Endothelial cell of umbilical vein (primary cell): ENCODE measurements around the gene PPP4C. TPM values are rescaled to one million over a fixed set of nuclear protein-coding genes. Genes with fewer than 3 reads are reported as not detected.

Source experiments
- BruUV-seq: library from RNA; stranded (reverse); fragments of 400-500 nt; replicated peaks from 2 replicates; lab custom pipeline; 2021; lab: Mats Ljungman, UMichigan
- CTCF ChIA-PET: fragments of 300-600, 350-600 bp; sonication (Branson Sonifier 250); formaldehyde crosslinking; loops from one replicate; lab custom pipeline; 2021; ENCODE audit warnings: antibody characterized with exemption, inconsistent platforms; lab: Charles Lee
- POLR2A ChIA-PET: fragments of 300-600, 350-600 bp; sonication (Branson Sonifier 250); formaldehyde crosslinking; loops from one replicate; lab custom pipeline; 2021; ENCODE audit warnings: antibody characterized with exemption, inconsistent platforms; lab: Charles Lee
- DNase-seq: peaks from one replicate; pipeline ENCODE4 v3.0.0-alpha.2; 2011; ENCODE audit warnings: low read depth, low spot score
- FAIRE-seq: peaks from 2 replicates; lab custom pipeline; 2011; peaks lifted over from hg19 to GRCh38; lab: Jason Lieb, UNC
- H2AFZ ChIP-seq: 2 replicates; pipeline ENCODE4 v1.6.0; 2012; ENCODE audit warnings: low read depth, low read length, control low read depth, inconsistent platforms
- H3K27ac ChIP-seq: 2 replicates; pipeline ENCODE4 v1.5.1; 2011; ENCODE audit warnings: low read depth, mild to moderate bottlenecking, control low read depth, low read length, moderate library complexity; ENCODE audit not compliant: insufficient read depth
- H3K27me3 ChIP-seq, 2 experiments: 2 replicates each; pipeline versions ENCODE4 v1.6.0 to v1.6.1; 2011; ENCODE audit warnings: low read length in 2 of 2, mixed read lengths in 1 of 2; ENCODE audit not compliant: control insufficient read depth in 2 of 2, insufficient read depth in 2 of 2
- H3K36me3 ChIP-seq, 2 experiments: 2 replicates in 1 of 2; 3 replicates in 1 of 2; pipeline ENCODE4 v1.5.1; 2011; ENCODE audit warnings: low read length in 2 of 2, mild to moderate bottlenecking in 1 of 2, moderate library complexity in 1 of 2; ENCODE audit not compliant: control insufficient read depth in 2 of 2, insufficient read depth in 2 of 2; ENCODE audit errors: extremely low read depth in 1 of 2
- H3K4me1 ChIP-seq: 3 replicates; pipeline ENCODE4 v1.5.1; 2011; ENCODE audit warnings: mild to moderate bottlenecking, low read length; ENCODE audit not compliant: control insufficient read depth, insufficient read depth; ENCODE audit errors: extremely low read depth
- H3K4me2 ChIP-seq: 2 replicates; pipeline ENCODE4 v1.6.1; 2011; ENCODE audit warnings: low read length, control low read depth, mixed read lengths; ENCODE audit not compliant: insufficient read depth
- H3K4me3 ChIP-seq, 3 experiments: fragments of 200-600 bp in 1 of 3; sonication (generic), shearing (Covaris generic) in 1 of 3; replicated peaks in 1 of 3; 2 replicates each; pipeline ENCODE4 v1.5.1; 2011 to 2016; ENCODE audit warnings: control low read depth in 3 of 3, low read length in 3 of 3, mild to moderate bottlenecking in 2 of 3, inconsistent platforms in 1 of 3, low read depth in 1 of 3, moderate library complexity in 1 of 3; ENCODE audit not compliant: insufficient read depth in 1 of 3
- H3K79me2 ChIP-seq: 2 replicates; pipeline ENCODE4 v1.6.0; 2012; ENCODE audit warnings: low read length, inconsistent platforms; ENCODE audit not compliant: control insufficient read depth, insufficient read depth
- H3K9ac ChIP-seq: replicated peaks from 2 replicates; pipeline ENCODE3; 2011; ENCODE audit warnings: low read length, control low read depth; ENCODE audit not compliant: insufficient read depth; ENCODE audit errors: extremely low read depth
- H3K9me1 ChIP-seq: replicated peaks from 3 replicates; pipeline ENCODE4 v1.6.0; 2011; ENCODE audit warnings: mild to moderate bottlenecking, low read length; ENCODE audit not compliant: control insufficient read depth, insufficient read depth; ENCODE audit errors: extremely low read depth
- H3K9me3 ChIP-seq: replicated peaks from 2 replicates; pipeline ENCODE4 v1.5.1; 2012; ENCODE audit warnings: low read length, inconsistent platforms; ENCODE audit not compliant: control insufficient read depth, insufficient read depth
- H4K20me1 ChIP-seq: replicated peaks from 2 replicates; pipeline ENCODE3; 2011; ENCODE audit warnings: mild to moderate bottlenecking, low read length; ENCODE audit not compliant: control insufficient read depth, insufficient read depth; ENCODE audit errors: extremely low read depth
- EZH2 ChIP-seq: IDR thresholded peaks from 2 replicates; pipeline ENCODE4 v1.6.1; 2012; ENCODE audit warnings: borderline replicate concordance, low read depth, mild to moderate bottlenecking, moderate library complexity, low read length, inconsistent platforms; ENCODE audit not compliant: severe bottlenecking
- GATA2 ChIP-seq: IDR thresholded peaks from 2 replicates; pipeline ENCODE4 v1.7.0; 2011; ENCODE audit warnings: low read depth, mild to moderate bottlenecking, moderate library complexity, mixed read lengths, low read length; ENCODE audit not compliant: insufficient read length, insufficient read depth
- POLR2A ChIP-seq: IDR thresholded peaks from 2 replicates; pipeline ENCODE4 v1.6.1; 2012; ENCODE audit warnings: low read depth, mild to moderate bottlenecking, control low read depth, low read length
- POLR2AphosphoS5 ChIP-seq: IDR thresholded peaks from 2 replicates; pipeline ENCODE4 v1.6.1; 2012; ENCODE audit warnings: low read depth, mild to moderate bottlenecking, control low read depth, low read length, moderate library complexity; ENCODE audit not compliant: insufficient read depth
- dilution Hi-C: fragments of 300-500 bp; cut with MboI; formaldehyde crosslinking; loops from one replicate; pipeline ENCODE4 v1.15.0; 2019; ENCODE audit warnings: low sequenced_read_pairs; ENCODE audit not compliant: extremely low pct_ligation_motif_present
- intact Hi-C: fragments of 100-400 bp; cut with micrococcal nuclease; formaldehyde crosslinking; loops from one replicate; pipeline ENCODE4 v1.10.0; 2022
- polyA plus RNA-seq, 4 experiments: library from polyadenylated mRNA; depleted of rRNA in 3 of 4; stranded (reverse) in 3 of 4; unstranded in 1 of 4; fragments of >200 nt; gene quantifications; 2 replicates each; pipeline versions ENCODE4 v1.2.1 to v1.2.3, GENCODE V29; 2011 to 2012; ENCODE audit warnings: missing spikeins in 1 of 4
- total RNA-seq: library from RNA; stranded (reverse); gene quantifications from 2 replicates; pipeline ENCODE4 v1.2.3, GENCODE V29; 2021

Gene PPP4C
- total and polyA plus RNA-seq, 2 donors (not counting 3 experiments of a cell fraction or from before 2014, with no cell fraction given): 167 to 327 TPM

DNA sequence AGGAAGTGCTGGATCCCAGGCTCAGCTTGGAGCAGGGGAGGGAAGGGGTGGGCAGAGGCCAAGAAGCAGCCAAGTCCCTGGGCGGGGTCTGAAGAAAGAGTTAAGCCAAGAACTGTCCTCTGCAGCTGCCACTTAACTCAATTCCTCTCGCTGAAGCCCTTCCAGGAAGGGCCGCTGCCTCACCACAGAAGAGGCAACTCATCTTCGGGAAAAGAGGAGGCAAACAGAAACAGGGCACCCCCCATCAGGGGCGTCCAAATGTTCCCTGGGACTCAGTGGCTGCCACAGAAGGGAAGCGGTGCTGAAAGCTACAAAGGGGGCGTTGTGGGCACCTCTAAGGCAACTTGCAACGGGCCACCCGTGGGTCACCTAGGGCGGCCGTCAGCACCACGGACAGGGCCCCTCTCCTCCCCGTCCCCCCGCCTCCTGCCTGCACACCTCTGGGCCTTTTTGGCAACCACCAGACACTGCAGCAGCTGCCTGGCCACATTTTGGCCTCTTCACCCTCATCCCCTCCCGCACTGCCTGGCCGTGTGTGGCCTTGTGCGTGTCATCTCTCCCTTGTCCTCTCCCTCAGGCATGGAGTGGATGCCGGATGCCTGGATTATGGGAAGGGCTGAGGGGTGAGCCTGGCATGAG lies 47.2 kb upstream of the PPP4C start:
- Histone ChIP-seq H3K4me3 (no peak overlapping the region), H3K27ac (no peak overlapping the region), H3K27me3 (peaks cover 15 to 20% of the 10 kb centered on the region in 2 experiments), H3K9me1 (no peaks in the 10 kb centered on the region), H3K4me1 (no peaks in the 10 kb centered on the region), H3K9me3 (no peaks in the 10 kb centered on the region), H4K20me1 (no peaks in the 10 kb centered on the region), H3K9ac (no peak overlapping the region), H3K36me3 (no peaks in the 10 kb centered on the region), H3K4me2 (no peak overlapping the region), H2AFZ (no peak overlapping the region), H3K79me2 (no peaks in the 10 kb centered on the region)
- intact Hi-C loops: no loop called here
- dilution Hi-C loops: no loop called here
- no TSS peak for BruUV-seq
- DNase-seq: no peak
- FAIRE-seq: no peak
- POLR2A ChIA-PET: no interaction called here
- TF ChIP-seq EZH2 (no peak), GATA2 (no peak), POLR2A (no peak)
- CTCF ChIA-PET: interaction anchor here (0.6 to 0.7 kb wide), 2 partner anchors 13 to 328 kb away, joined by 3 read pairs; no protein-coding TSS in a partner anchor

GRCh38 chr16:30030011-30030685 lies 45.6 kb upstream of the PPP4C start:
- peaks cover 16 to 20% of the 10 kb centered on the region in 2 experiments for H3K27me3 ChIP-seq
- no peaks in the 10 kb centered on the region for H3K79me2 ChIP-seq
- H3K36me3 ChIP-seq: no peaks in the 10 kb centered on the region
- no peaks in the 10 kb centered on the region for H3K9me1 ChIP-seq
- POLR2A ChIA-PET: no interaction called here
- no peak overlapping the region for H3K27ac ChIP-seq
- H4K20me1 ChIP-seq: no peaks in the 10 kb centered on the region
- H3K9ac ChIP-seq: no peak overlapping the region
- no peaks in the 10 kb centered on the region for H3K9me3 ChIP-seq
- no peak overlapping the region for H3K4me2 ChIP-seq
- FAIRE-seq (no peak), DNase-seq (no peak)
- dilution Hi-C loops (no loop called here), intact Hi-C loops (no loop called here)
- H3K4me3 ChIP-seq: no peak overlapping the region
- BruUV-seq: no TSS peak
- no peaks in the 10 kb centered on the region for H3K4me1 ChIP-seq
- H2AFZ ChIP-seq: no peak overlapping the region
- CTCF ChIA-PET: interaction anchor here (0.8 kb wide), 1 partner anchor 24 kb away, joined by 3 read pairs; no protein-coding TSS in a partner anchor
- TF ChIP-seq GATA2 (no peak), POLR2AphosphoS5 (no peak), EZH2 (peak; percentile 75)
